ENCODE data around the gene UNC50. TPM values are rescaled to one million over a fixed set of nuclear protein-coding genes. Genes with fewer than 3 reads are reported as not detected.

UNC50 gene
- total and polyA plus RNA-seq, 2 experiments from 2014 or later: 38.7 to 49.4 TPM

DNA sequence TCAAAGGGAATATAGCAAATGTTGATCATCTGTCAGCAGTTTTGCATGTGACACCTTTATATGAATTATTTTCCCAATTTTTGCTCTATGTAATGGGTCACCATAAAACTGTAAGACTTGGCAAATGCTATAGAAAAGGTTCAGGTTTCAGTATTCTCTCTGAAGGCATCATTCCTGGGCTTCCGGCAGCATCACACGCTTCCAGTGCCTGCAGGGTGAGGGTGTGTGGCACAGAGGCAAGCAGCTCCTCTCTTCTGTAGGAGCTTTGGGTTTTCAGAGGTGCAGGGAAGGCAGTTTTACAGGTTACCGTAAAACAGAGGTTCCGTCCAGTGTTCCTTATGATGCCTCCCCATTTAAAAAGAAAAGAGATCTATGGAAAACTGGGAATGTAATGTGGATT, 18.9 kb upstream of the UNC50 start (continued):
- TF ChIP-seq, protein P1, sequence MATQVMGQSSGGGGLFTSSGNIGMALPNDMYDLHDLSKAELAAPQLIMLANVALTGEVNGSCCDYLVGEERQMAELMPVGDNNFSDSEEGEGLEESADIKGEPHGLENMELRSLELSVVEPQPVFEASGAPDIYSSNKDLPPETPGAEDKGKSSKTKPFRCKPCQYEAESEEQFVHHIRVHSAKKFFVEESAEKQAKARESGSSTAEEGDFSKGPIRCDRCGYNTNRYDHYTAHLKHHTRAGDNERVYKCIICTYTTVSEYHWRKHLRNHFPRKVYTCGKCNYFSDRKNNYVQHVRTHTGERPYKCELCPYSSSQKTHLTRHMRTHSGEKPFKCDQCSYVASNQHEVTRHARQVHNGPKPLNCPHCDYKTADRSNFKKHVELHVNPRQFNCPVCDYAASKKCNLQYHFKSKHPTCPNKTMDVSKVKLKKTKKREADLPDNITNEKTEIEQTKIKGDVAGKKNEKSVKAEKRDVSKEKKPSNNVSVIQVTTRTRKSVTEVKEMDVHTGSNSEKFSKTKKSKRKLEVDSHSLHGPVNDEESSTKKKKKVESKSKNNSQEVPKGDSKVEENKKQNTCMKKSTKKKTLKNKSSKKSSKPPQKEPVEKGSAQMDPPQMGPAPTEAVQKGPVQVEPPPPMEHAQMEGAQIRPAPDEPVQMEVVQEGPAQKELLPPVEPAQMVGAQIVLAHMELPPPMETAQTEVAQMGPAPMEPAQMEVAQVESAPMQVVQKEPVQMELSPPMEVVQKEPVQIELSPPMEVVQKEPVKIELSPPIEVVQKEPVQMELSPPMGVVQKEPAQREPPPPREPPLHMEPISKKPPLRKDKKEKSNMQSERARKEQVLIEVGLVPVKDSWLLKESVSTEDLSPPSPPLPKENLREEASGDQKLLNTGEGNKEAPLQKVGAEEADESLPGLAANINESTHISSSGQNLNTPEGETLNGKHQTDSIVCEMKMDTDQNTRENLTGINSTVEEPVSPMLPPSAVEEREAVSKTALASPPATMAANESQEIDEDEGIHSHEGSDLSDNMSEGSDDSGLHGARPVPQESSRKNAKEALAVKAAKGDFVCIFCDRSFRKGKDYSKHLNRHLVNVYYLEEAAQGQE (IDR thresholded peaks at IDR 0.05; ENCODE audit: unreplicated experiment): no peak
- TF ChIP-seq ZNF331 (CRISPR knock-in tag; IDR thresholded peaks at IDR 0.05; ENCODE audit: low read depth): no peak

GRCh38 chr2:98592565-98592964, 15.8 kb upstream of the UNC50 start:
- Mint-ChIP-seq H3K4me3 (no peak overlapping the region), H3K4me1 (no peaks in the 10 kb centered on the region; the same call in 2 of the 3 replicates), H3K27me3 (ENCODE audit: insufficient read depth, low read depth, poor library complexity) (peaks cover 9% of the 10 kb centered on the region), H3K27ac (no peak overlapping the region), H3K36me3 (ENCODE audit: low read depth) (peaks cover 25% of the 10 kb centered on the region), H3K9me3 (peaks cover 8% of the 10 kb centered on the region; the same call in 2 of the 3 replicates)
- no peak overlapping the region for H3K4me2 ChIP-seq
- H3K4me1 ChIP-seq (ENCODE audit: insufficient read depth): no peaks in the 10 kb centered on the region
- ATAC-seq: no peak
- no peaks in the 10 kb centered on the region for H3K27me3 ChIP-seq (ENCODE audit: insufficient read depth)
- H3K27ac ChIP-seq (ENCODE audit: low read depth): no peak overlapping the region
- DNase-seq (ENCODE audit: low spot score): no peak
- 0 out of 2 replicates have a peak, but pooled peaks cover 4% of the 10 kb centered on the region for H3K9me2 ChIP-seq (ENCODE audit: insufficient read depth)
- no peaks in the 10 kb centered on the region for H3F3A ChIP-seq (replicated peaks; ENCODE audit: low read depth)
- H3K36me3 ChIP-seq (ENCODE audit: insufficient read depth): no peaks in the 10 kb centered on the region
- no peak overlapping the region for H2AFZ ChIP-seq
- no peak overlapping the region for H3K4me3 ChIP-seq
- no peaks in the 10 kb centered on the region; the same call in 1 of the 2 replicates for H4K20me1 ChIP-seq (replicated peaks; ENCODE audit: insufficient read depth)
- H3K79me2 ChIP-seq (replicated peaks; ENCODE audit: insufficient read depth): no peaks in the 10 kb centered on the region
- no peak for TF ChIP-seq ZNF462 (CRISPR knock-in tag; IDR thresholded peaks at IDR 0.05)
- TF ChIP-seq ZNF331 (CRISPR knock-in tag; IDR thresholded peaks at IDR 0.05; ENCODE audit: low read depth): no peak
- no peak for TF ChIP-seq JUNB (IDR thresholded peaks at IDR 0.05; ENCODE audit: unreplicated experiment)
- TF ChIP-seq NANOG (IDR thresholded peaks at IDR 0.05; ENCODE audit: borderline replicate concordance): no peak
- TF ChIP-seq, protein P1 (IDR thresholded peaks at IDR 0.05; ENCODE audit: unreplicated experiment): no peak
- no peak for TF ChIP-seq POLR2AphosphoS5 (IDR thresholded peaks at IDR 0.05; ENCODE audit: low read depth)
- TF ChIP-seq CTCF (conservative IDR thresholded peaks at IDR 0.05; ENCODE audit: low read depth in 2 of 2): no peak
- TF ChIP-seq, protein P2, sequence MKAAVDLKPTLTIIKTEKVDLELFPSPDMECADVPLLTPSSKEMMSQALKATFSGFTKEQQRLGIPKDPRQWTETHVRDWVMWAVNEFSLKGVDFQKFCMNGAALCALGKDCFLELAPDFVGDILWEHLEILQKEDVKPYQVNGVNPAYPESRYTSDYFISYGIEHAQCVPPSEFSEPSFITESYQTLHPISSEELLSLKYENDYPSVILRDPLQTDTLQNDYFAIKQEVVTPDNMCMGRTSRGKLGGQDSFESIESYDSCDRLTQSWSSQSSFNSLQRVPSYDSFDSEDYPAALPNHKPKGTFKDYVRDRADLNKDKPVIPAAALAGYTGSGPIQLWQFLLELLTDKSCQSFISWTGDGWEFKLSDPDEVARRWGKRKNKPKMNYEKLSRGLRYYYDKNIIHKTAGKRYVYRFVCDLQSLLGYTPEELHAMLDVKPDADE (IDR thresholded peaks at IDR 0.05): no peak

Data from GM23338 (cell line).